HG03064 (cell line): ENCODE measurements around the gene PDCD11.
"Not testable (repeated sequence)": the region's sequence is repeated elsewhere in the genome, so short reads cannot be mapped to it uniquely, and the experiment has no call there.

Source experiments
- ATAC-seq: cut with Tn5 transposase; IDR thresholded peaks from one replicate; pipeline ENCODE4 v1.9.1; 2021; ENCODE audit warnings: low read depth; ENCODE audit not compliant: unreplicated experiment

The PDCD11 gene, protein sequence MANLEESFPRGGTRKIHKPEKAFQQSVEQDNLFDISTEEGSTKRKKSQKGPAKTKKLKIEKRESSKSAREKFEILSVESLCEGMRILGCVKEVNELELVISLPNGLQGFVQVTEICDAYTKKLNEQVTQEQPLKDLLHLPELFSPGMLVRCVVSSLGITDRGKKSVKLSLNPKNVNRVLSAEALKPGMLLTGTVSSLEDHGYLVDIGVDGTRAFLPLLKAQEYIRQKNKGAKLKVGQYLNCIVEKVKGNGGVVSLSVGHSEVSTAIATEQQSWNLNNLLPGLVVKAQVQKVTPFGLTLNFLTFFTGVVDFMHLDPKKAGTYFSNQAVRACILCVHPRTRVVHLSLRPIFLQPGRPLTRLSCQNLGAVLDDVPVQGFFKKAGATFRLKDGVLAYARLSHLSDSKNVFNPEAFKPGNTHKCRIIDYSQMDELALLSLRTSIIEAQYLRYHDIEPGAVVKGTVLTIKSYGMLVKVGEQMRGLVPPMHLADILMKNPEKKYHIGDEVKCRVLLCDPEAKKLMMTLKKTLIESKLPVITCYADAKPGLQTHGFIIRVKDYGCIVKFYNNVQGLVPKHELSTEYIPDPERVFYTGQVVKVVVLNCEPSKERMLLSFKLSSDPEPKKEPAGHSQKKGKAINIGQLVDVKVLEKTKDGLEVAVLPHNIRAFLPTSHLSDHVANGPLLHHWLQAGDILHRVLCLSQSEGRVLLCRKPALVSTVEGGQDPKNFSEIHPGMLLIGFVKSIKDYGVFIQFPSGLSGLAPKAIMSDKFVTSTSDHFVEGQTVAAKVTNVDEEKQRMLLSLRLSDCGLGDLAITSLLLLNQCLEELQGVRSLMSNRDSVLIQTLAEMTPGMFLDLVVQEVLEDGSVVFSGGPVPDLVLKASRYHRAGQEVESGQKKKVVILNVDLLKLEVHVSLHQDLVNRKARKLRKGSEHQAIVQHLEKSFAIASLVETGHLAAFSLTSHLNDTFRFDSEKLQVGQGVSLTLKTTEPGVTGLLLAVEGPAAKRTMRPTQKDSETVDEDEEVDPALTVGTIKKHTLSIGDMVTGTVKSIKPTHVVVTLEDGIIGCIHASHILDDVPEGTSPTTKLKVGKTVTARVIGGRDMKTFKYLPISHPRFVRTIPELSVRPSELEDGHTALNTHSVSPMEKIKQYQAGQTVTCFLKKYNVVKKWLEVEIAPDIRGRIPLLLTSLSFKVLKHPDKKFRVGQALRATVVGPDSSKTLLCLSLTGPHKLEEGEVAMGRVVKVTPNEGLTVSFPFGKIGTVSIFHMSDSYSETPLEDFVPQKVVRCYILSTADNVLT (N-terminal part only)

DNA sequence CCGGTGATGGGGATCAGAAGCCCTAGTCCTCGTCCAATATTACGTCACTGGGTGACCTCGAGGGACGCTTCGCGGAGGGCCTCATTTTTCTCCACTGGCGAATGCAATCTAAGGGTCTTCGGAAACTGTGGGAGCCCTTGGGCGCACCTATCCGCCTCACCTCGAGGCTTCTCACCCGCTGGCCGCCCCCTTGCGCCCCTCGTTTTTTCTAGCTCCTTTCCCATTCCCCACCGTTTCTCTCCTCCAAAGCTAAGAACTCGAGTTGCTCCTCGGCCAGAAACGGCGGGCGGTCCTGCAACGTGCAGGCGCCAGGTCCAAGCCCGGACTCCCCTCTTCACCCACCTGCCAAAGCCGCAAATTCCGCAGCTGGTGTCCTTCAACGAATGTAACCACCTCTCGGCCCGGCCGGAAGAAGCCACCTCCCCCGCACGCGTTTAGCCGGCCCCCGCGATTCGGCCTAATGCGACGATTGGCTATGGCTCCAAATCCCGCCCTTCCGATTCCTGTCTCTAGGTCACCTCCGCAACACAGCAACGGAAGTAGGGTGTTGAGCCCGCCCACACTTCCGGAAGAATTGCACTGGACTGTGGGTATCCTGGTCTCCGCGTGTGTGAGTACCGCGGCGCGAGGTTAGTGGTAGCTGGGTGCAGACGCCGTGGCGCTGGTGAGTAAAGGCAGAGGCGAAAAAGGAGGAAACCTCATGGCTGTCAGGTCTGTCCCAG lies at the start of gene PDCD11, which contains the start of gene ATP5MK:
Gene PDCD11, plus strand, starts transcription at position 560 of the 722 bp plus-strand sequence. CDS start 1,801 bp downstream, outside the sequence.
Gene ATP5MK, minus strand, starts transcription at position 409 of the 722 bp plus-strand sequence. CDS start 4,018 bp downstream, outside the sequence.
- ATAC-seq = peak; percentile 98

DNA sequence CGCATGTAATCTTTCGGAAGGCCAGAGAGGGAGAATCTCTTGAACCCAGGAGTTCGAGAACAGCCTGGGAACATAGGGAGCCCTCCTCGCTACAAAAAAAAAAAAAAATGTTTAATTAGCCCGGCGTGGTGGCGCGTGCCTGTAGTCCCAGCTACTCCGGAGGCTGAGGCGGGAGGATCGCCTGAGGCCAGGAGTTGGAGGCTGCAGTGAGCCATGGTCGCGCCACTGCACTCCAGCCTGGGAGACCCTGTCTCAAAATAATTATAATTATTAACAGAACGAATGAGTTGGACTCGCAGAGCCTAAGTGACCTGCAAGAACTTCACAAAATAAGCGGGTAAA lies 46.3 kb upstream of the PDCD11 start:
- ATAC-seq = no peak

DNA sequence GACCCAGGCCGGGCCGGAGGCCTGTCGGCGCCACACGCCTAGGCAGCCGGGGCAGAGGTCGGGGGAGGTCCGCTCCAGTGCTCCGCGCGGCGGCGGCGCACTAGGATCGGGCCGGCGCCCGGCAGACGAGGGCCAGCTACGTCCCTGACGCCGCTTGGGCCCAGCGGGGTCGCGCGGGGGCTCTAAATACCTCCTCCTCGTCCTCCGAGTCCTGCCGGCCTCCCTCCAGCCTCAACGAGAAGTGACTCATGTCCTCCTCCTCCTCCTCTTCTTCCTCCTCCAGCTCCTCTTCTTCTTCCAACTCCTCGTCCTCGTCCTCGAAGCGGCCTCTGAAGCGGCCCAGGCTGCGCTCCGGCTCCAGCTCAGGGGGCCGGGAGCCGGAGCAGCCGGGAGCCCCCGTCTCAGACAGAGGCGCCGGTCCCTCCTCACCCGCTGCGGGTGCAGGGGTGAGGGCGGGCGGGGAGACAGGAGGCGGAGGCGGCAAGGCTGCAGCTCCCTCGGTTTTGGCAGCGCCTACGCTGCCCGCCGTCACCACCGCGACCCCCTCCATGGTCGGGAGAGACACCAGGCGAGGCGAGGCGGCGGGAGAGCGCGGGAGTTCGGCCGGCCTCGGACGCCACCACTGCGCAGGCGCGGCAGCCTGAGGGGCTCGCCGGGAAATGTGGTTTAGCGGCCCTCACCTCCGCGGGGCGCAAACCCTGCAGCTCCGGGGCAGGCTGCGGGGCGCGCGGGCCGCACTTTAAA lies 45.7 kb upstream of the PDCD11 start, which contains the start of gene PCGF6:
Gene PCGF6, minus strand, starts transcription at position 624 of the 744 bp plus-strand sequence. Its CDS starts 74 bp downstream, at position 550.
- peak; percentile 71 for ATAC-seq

- no peak for ATAC-seq
Observed at GRCh38 chr10:103353281-103353680, 43.1 kb upstream of the PDCD11 start.

GRCh38 chr10:103354567-103354966 lies 41.9 kb upstream of the PDCD11 start:
- not testable (repeated sequence) for ATAC-seq

GRCh38 chr10:103355906-103356599 lies 40.4 kb upstream of the PDCD11 start:
- ATAC-seq = no peak

DNA sequence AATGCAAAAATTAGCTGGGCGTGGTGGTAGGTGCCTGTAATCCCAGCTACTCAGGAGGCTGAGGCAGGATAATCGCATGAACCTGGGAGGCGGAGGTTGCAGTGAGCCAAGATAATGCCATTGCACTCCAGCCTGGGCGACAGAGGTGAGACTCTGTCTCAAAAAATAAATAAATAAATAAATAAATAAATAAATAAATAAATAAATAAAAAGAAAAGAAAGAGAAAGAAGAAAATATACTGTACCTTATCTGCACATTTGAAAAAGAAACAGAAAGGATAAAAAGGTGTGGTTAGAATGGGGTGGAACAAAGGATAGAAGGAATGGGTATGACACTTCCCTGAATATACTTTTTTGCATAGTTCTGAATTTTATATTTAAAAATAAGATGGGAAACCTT lies 36.9 kb upstream of the PDCD11 start:
- not testable (repeated sequence) for ATAC-seq

DNA sequence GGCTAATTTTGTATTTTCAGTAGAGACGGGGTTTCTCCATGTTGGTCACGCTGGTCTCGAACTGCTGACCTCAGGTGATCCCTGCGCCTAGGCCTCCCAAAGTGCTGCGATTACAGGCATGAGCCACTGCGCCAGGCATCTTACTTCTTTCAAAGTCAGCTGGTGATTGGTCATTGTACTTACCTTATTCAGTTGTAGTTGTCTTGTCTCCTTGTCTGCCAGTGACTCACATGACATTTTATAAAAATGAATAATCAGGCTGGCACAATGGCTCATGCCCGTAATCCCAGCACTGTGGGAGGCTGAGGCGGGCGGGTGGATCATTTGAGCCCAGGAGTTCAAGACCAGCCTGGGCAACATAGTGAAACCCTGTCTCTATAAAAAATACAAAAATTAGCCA lies 35.6 kb upstream of the PDCD11 start:
- not testable (repeated sequence) for ATAC-seq

DNA sequence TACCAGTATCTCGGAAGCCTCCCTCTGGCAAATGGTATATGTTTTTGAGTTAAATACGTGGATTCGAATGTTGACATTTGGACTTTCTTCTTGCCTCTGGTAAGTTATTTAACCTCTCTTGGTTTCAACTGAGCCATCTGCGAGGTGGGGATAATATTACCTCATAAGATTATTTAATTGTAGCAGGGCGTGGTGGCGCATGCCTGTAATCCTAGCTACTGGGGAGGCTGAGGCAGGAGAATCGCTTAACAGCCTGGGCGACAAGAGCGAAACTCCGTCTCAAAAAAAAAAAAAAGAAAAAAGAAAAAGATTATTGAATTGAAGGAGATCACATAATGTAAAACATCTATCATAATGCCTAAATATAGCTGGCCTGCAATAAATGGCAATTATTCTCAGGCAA lies 29.0 kb upstream of the PDCD11 start:
- ATAC-seq = no peak

GRCh38 chr10:103367782-103368518 lies 28.5 kb upstream of the PDCD11 start, which contains the start of gene TAF5:
TAF5 (plus strand) TSS chr10:103367976; CDS start chr10:103367990, 14 bp downstream.
- ATAC-seq = peak; percentile 56

DNA sequence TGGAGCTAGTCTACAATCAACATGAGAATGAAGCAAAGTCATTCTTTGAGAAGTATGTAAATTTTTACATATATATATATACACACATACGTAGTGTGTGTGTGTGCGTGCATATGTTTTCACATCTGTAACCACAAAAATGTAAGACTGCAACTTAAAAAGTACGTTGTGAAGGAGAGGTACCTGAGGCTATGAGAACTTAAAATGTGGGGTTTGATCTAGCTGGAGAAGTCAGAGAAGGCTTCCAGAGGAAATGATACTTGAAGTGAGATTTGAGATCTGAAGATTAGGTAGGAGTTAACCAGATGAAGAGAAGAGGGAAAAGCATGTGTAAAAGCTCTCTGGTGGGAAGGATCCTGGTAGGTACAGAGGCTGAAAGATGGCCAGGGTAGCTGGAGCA lies 22.9 kb upstream of the PDCD11 start:
- ATAC-seq = no peak

- no peak for ATAC-seq
Observed at GRCh38 chr10:103374263-103374662, 22.2 kb upstream of the PDCD11 start.

GRCh38 chr10:103382769-103383168 lies 13.7 kb upstream of the PDCD11 start:
- ATAC-seq = no peak

- ATAC-seq = no peak
Observed at GRCh38 chr10:103394180-103394579, 2.2 kb upstream of the PDCD11 start.

GRCh38 chr10:103395754-103396066 lies 716 bp upstream of the PDCD11 start:
- no peak for ATAC-seq

DNA sequence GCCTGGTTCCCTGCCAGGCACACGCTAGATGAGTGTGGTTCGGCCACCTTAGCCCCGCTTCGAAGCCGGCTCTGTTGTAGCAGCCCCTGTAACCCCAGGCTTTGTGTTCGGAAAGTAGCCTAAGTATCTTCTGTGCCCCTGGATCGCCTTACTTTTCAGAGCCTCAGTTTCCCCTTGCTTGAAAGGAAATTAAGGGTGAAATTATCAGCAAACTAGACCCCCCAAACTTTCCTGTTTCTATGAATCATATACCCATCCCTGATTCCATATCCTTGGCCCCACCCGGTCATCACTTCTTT lies 312 bp downstream of the PDCD11 start:
- no peak for ATAC-seq

- no peak for ATAC-seq
Observed at GRCh38 chr10:103397191-103397825, 882 bp downstream of the PDCD11 start.

DNA sequence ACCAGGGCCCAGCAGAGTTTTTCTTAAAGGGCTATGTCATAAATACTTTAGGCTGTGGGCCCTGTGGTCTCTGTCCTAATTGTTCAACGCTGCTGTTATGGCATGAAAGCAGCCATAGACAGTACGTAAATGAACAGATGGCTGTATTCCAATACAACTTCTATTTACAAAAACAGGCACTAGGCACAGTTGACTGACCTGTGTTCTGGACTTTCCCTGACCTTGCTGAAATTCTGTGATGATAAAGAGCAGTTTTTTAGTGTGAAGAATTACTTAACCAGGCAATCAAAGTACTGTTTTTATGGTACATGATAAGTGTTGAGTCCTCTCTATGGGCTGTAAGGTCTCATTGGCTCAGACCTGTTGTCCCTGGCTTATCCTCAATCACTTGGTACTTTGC lies 17.1 kb downstream of the PDCD11 start:
- no peak for ATAC-seq
